ENCODE measurements around the gene GM2A. TPM values are rescaled to one million over a fixed set of nuclear protein-coding genes. Genes with fewer than 3 reads are reported as not detected.

GM2A gene
- total and polyA plus RNA-seq, 4 donors: 31.3 to 78.7 (median 38.1) TPM

GRCh38 chr5:151296478-151296830, 43.5 kb downstream of the GM2A start:
- Histone ChIP-seq H3K36me3 (ENCODE audit: control insufficient read depth in 4 of 4, insufficient read depth in 4 of 4, low read length in 4 of 4) (no peaks in the 10 kb centered on the region), H3K4me3 (no peak overlapping the region), H3K27ac (ENCODE audit: low read depth in 1 of 2, low read length in 1 of 2) (no peak overlapping the region), H3K4me1 (ENCODE audit: control insufficient read depth in 5 of 5, insufficient read depth in 5 of 5, low read length in 5 of 5) (peaks cover 0 to 2% (median 0%) of the 10 kb centered on the region in 5 donors), H3K9me3 (ENCODE audit: control insufficient read depth in 4 of 4, insufficient read depth in 3 of 4, low read length in 3 of 4) (peaks cover 0 to 2% (median 0%) of the 10 kb centered on the region in 4 donors), H3K9ac (ENCODE audit: insufficient read depth in 1 of 2, low read length in 2 of 2) (no peak overlapping the region), H3K27me3 (ENCODE audit: control insufficient read depth in 3 of 3, insufficient read depth in 3 of 3, low read length in 2 of 3) (no peaks in the 10 kb centered on the region)
- DNase-seq: no peak
- no peak for ATAC-seq (ENCODE audit: insufficient read depth, low FRiP score)
- 74 to 84% methylated on average over 1 of the region's 1 CpG for WGBS, 2 donors
- no peak for TF ChIP-seq CTCF (IDR thresholded peaks at IDR 0.05; ENCODE audit: control extremely low read depth, extremely low read depth)

DNA sequence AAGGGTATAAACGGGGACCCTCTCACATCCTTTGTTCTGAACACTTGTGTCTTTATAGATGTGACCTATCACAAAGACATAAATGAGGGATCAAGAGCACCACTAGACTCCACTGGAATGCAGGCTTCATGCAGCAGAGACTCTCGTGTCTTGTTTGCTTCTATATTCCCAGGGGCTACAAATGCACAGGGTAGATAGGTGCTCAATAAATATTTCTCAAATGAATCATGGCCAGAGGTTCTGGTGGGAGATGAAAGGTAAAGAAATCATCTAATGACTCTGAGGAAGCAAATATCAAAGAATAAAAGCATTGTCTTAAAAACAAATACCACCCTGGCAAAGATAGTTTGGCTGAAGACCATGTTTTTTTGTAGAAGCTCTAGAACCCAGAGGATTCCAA, 44.0 kb downstream of the GM2A start:
- Histone ChIP-seq H3K4me3 (no peak overlapping the region), H3K36me3 (ENCODE audit: control insufficient read depth in 4 of 4, insufficient read depth in 4 of 4, low read length in 4 of 4) (no peaks in the 10 kb centered on the region), H3K27me3 (ENCODE audit: control insufficient read depth in 3 of 3, insufficient read depth in 3 of 3, low read length in 2 of 3) (no peaks in the 10 kb centered on the region), H3K27ac (ENCODE audit: low read depth in 1 of 2, low read length in 1 of 2) (no peak overlapping the region), H3K9me3 (ENCODE audit: control insufficient read depth in 4 of 4, insufficient read depth in 3 of 4, low read length in 3 of 4) (peaks cover 0 to 2% (median 0%) of the 10 kb centered on the region in 4 donors), H3K9ac (ENCODE audit: insufficient read depth in 1 of 2, low read length in 2 of 2) (no peak overlapping the region), H3K4me1 (ENCODE audit: control insufficient read depth in 5 of 5, insufficient read depth in 5 of 5, low read length in 5 of 5) (peaks cover 0 to 2% (median 0%) of the 10 kb centered on the region in 5 donors)
- no peak for TF ChIP-seq CTCF (IDR thresholded peaks at IDR 0.05; ENCODE audit: control extremely low read depth, extremely low read depth)
- ATAC-seq (ENCODE audit: insufficient read depth, low FRiP score) (no peak), DNase-seq (no peak)
- 63 to 84% methylated on average over 2 of the region's 2 CpGs for WGBS, 2 donors

- Histone ChIP-seq H3K4me3 (no peak overlapping the region), H3K36me3 (ENCODE audit: control insufficient read depth in 4 of 4, insufficient read depth in 4 of 4, low read length in 4 of 4) (no peaks in the 10 kb centered on the region), H3K9me3 (ENCODE audit: control insufficient read depth in 4 of 4, insufficient read depth in 3 of 4, low read length in 3 of 4) (peaks cover 0 to 2% (median 0%) of the 10 kb centered on the region in 4 donors), H3K27me3 (ENCODE audit: control insufficient read depth in 3 of 3, insufficient read depth in 3 of 3, low read length in 2 of 3) (no peaks in the 10 kb centered on the region), H3K4me1 (ENCODE audit: control insufficient read depth in 5 of 5, insufficient read depth in 5 of 5, low read length in 5 of 5) (peaks cover 0 to 2% (median 0%) of the 10 kb centered on the region in 5 donors), H3K27ac (ENCODE audit: low read depth in 1 of 2, low read length in 1 of 2) (no peak overlapping the region), H3K9ac (ENCODE audit: insufficient read depth in 1 of 2, low read length in 2 of 2) (no peak overlapping the region)
- no peak for ATAC-seq (ENCODE audit: insufficient read depth, low FRiP score)
- 44 to 82% methylated on average over 6 of the region's 6 CpGs for WGBS, 2 donors
- TF ChIP-seq CTCF (IDR thresholded peaks at IDR 0.05; ENCODE audit: control extremely low read depth, extremely low read depth): no peak
- DNase-seq: peak; percentile 18 to 38 (median 25)
Measured at GRCh38 chr5:151298063-151298855, 45.3 kb downstream of the GM2A start.

All from lung (tissue), 12 donors.